H1 (cell line): ENCODE results near the gene TMEM203. TPM values are rescaled to one million over a fixed set of nuclear protein-coding genes. Genes with fewer than 3 reads are reported as not detected.

ENCODE experiments used
- CTCF ChIA-PET: fragments of 300-600 bp; sonication (Branson Sonifier 250); formaldehyde crosslinking; loops from one replicate; lab custom pipeline; 2021; ENCODE audit not compliant: partially characterized antibody; lab: Charles Lee
- POLR2A ChIA-PET: fragments of 300-600 bp; sonication (Branson Sonifier 250); formaldehyde crosslinking; loops from one replicate; lab custom pipeline; 2021; ENCODE audit warnings: inconsistent platforms; ENCODE audit not compliant: partially characterized antibody; lab: Charles Lee
- DNase-seq, 2 experiments: peaks; one replicate each; pipeline versions ENCODE4 v3.0.0 to v3.0.0-alpha.2; 2010 to 2022; ENCODE audit warnings: low spot score in 2 of 2, low read depth in 1 of 2, mixed read lengths in 1 of 2
- FAIRE-seq: peaks from 2 replicates; lab custom pipeline; 2011; peaks lifted over from hg19 to GRCh38; lab: Jason Lieb, UNC
- H2AFZ ChIP-seq: 2 replicates; pipeline ENCODE4 v1.8.1; 2012; ENCODE audit warnings: low read length, inconsistent platforms
- H2AK5ac ChIP-seq: 2 replicates; pipeline ENCODE4 v1.6.1; 2013; ENCODE audit warnings: low read depth, low read length
- H2BK120ac ChIP-seq: replicated peaks from 2 replicates; pipeline ENCODE3; 2013; ENCODE audit warnings: low read depth, low read length, inconsistent platforms
- H2BK12ac ChIP-seq: 2 replicates; pipeline ENCODE4 v1.6.1; 2013; ENCODE audit warnings: low read depth, low read length
- H2BK15ac ChIP-seq: 2 replicates; pipeline ENCODE4 v1.6.1; 2013; ENCODE audit warnings: low read length
- H2BK20ac ChIP-seq: 2 replicates; pipeline ENCODE4 v1.6.1; 2013; ENCODE audit warnings: low read length
- H2BK5ac ChIP-seq: 2 replicates; pipeline ENCODE4 v1.6.1; 2013; ENCODE audit warnings: low read depth, low read length
- H3K14ac ChIP-seq: 2 replicates; pipeline ENCODE4 v1.6.1; 2013; ENCODE audit warnings: inconsistent platforms; ENCODE audit not compliant: insufficient read length
- H3K18ac ChIP-seq: 2 replicates; pipeline ENCODE4 v1.6.1; 2013; ENCODE audit warnings: low read length; ENCODE audit errors: extremely low read depth
- H3K23ac ChIP-seq: 2 replicates; pipeline ENCODE4 v1.6.1; 2013; ENCODE audit warnings: inconsistent platforms; ENCODE audit not compliant: insufficient read length
- H3K23me2 ChIP-seq: 2 replicates; pipeline ENCODE4 v1.6.1; 2013; ENCODE audit warnings: low read depth, low read length
- H3K27ac ChIP-seq: 2 replicates; pipeline ENCODE4 v1.6.1; 2011; ENCODE audit warnings: low read depth, low read length, inconsistent platforms
- H3K27me3 ChIP-seq, 4 experiments: replicated peaks in 1 of 4; 1 replicate in 1 of 4; 2 replicates in 3 of 4; pipeline versions ENCODE4 v1.6.1 to v1.8.1; 2011 to 2013; ENCODE audit warnings: low read length in 3 of 4, mild to moderate bottlenecking in 3 of 4, inconsistent platforms in 2 of 4, mixed read lengths in 2 of 4, moderate library complexity in 1 of 4; ENCODE audit not compliant: control insufficient read depth in 3 of 4, insufficient read depth in 3 of 4; ENCODE audit errors: extremely low read depth in 1 of 4
- H3K36me3 ChIP-seq, 4 experiments: 2 replicates each; pipeline versions ENCODE4 v1.6.1 to v1.8.1; 2011 to 2013; ENCODE audit warnings: mild to moderate bottlenecking in 4 of 4, low read length in 3 of 4, moderate library complexity in 2 of 4, control low read depth in 1 of 4, inconsistent platforms in 1 of 4; ENCODE audit not compliant: insufficient read depth in 4 of 4, control insufficient read depth in 2 of 4
- H3K4ac ChIP-seq: replicated peaks from 2 replicates; pipeline ENCODE3; 2013; ENCODE audit warnings: low read length, low read depth, mixed read lengths, inconsistent platforms; ENCODE audit not compliant: insufficient read length
- H3K4me1 ChIP-seq, 4 experiments: replicated peaks in 1 of 4; 1 replicate in 1 of 4; 2 replicates in 3 of 4; pipeline versions ENCODE4 v1.6.1 to v1.8.1; 2011 to 2013; ENCODE audit warnings: low read length in 3 of 4, inconsistent platforms in 2 of 4, mixed read lengths in 1 of 4; ENCODE audit not compliant: insufficient read depth in 4 of 4, control insufficient read depth in 3 of 4
- H3K4me2 ChIP-seq, 2 experiments: 2 replicates each; pipeline versions ENCODE4 v1.6.1 to v1.8.1; 2011 to 2013; ENCODE audit warnings: low read depth in 2 of 2, low read length in 2 of 2, control low read depth in 1 of 2, inconsistent platforms in 1 of 2, mild to moderate bottlenecking in 1 of 2; ENCODE audit not compliant: insufficient read depth in 1 of 2
- H3K4me3 ChIP-seq, 4 experiments: fragments of 200-600, 300-600 bp in 1 of 4; sonication (generic), shearing (Covaris generic), sonication (Bioruptor Twin) in 1 of 4; 2 replicates each; pipeline versions ENCODE4 v1.5.1 to v1.8.1; 2011 to 2016; ENCODE audit warnings: low read length in 4 of 4, low read depth in 3 of 4, control low read depth in 2 of 4, inconsistent platforms in 2 of 4, mild to moderate bottlenecking in 2 of 4, mixed read lengths in 1 of 4, moderate library complexity in 1 of 4; ENCODE audit not compliant: insufficient read depth in 2 of 4; ENCODE audit errors: extremely low read depth in 1 of 4
- H3K56ac ChIP-seq: replicated peaks from 2 replicates; pipeline ENCODE3; 2013; ENCODE audit warnings: low read depth, mild to moderate bottlenecking, mixed read lengths, low read length, inconsistent platforms; ENCODE audit not compliant: insufficient read length
- H3K79me1 ChIP-seq: 2 replicates; pipeline ENCODE4 v1.6.1; 2013; ENCODE audit warnings: low read depth, low read length, control low read depth
- H3K79me2 ChIP-seq, 2 experiments: 2 replicates each; pipeline versions ENCODE4 v1.6.1 to v1.8.1; 2012 to 2013; ENCODE audit warnings: low read length in 2 of 2, mild to moderate bottlenecking in 2 of 2, inconsistent platforms in 1 of 2; ENCODE audit not compliant: insufficient read depth in 2 of 2, control insufficient read depth in 1 of 2
- H3K9ac ChIP-seq, 4 experiments: replicated peaks in 1 of 4; 1 replicate in 1 of 4; 2 replicates in 3 of 4; pipeline versions ENCODE4 v1.6.1 to v1.8.1; 2011 to 2013; ENCODE audit warnings: low read depth in 3 of 4, low read length in 3 of 4, control low read depth in 2 of 4, mild to moderate bottlenecking in 2 of 4, moderate library complexity in 2 of 4, inconsistent platforms in 1 of 4; ENCODE audit errors: extremely low read depth in 1 of 4
- H3K9me3 ChIP-seq, 2 experiments: 2 replicates each; pipeline versions ENCODE4 v1.6.1 to v1.8.1; 2012 to 2013; ENCODE audit warnings: mild to moderate bottlenecking in 2 of 2, moderate library complexity in 2 of 2, control low read depth in 1 of 2, inconsistent platforms in 1 of 2, low read depth in 1 of 2, low read length in 1 of 2, mixed read lengths in 1 of 2; ENCODE audit not compliant: insufficient read depth in 2 of 2
- H4K20me1 ChIP-seq, 2 experiments: replicated peaks in 1 of 2; 2 replicates each; pipeline versions ENCODE3 to v1.8.1; 2011 to 2013; ENCODE audit warnings: inconsistent platforms in 2 of 2, low read length in 2 of 2, mild to moderate bottlenecking in 1 of 2; ENCODE audit not compliant: insufficient read depth in 2 of 2, control insufficient read depth in 1 of 2
- H4K5ac ChIP-seq: 2 replicates; pipeline ENCODE4 v1.6.1; 2013; ENCODE audit warnings: low read length, low read depth, mixed read lengths, inconsistent platforms; ENCODE audit not compliant: insufficient read length
- H4K8ac ChIP-seq: 2 replicates; pipeline ENCODE4 v1.8.0; 2013; ENCODE audit warnings: mild to moderate bottlenecking, moderate library complexity, low read length, inconsistent platforms; ENCODE audit not compliant: insufficient read depth; ENCODE audit errors: extremely low read depth
- H4K91ac ChIP-seq: replicated peaks from 2 replicates; pipeline ENCODE3; 2013; ENCODE audit warnings: low read length, mixed read lengths, inconsistent platforms; ENCODE audit not compliant: insufficient read length
- CHD2 ChIP-seq: IDR thresholded peaks from 2 replicates; pipeline ENCODE4 v1.6.1; 2012; ENCODE audit warnings: low read length, improper control_type of control experiment
- EZH2 ChIP-seq: fragments of 200-600 bp; sonication (generic); IDR thresholded peaks from 2 replicates; pipeline ENCODE4 v1.7.1; 2012; ENCODE audit warnings: low read depth, mild to moderate bottlenecking, moderate library complexity, low read length, inconsistent platforms; ENCODE audit not compliant: severe bottlenecking
- FOSL1 ChIP-seq: IDR thresholded peaks from 2 replicates; pipeline ENCODE4 v1.6.1; 2011; ENCODE audit warnings: mild to moderate bottlenecking, low read depth, low read length, moderate library complexity; ENCODE audit not compliant: insufficient read depth
- KDM5A ChIP-seq: fragments of 200-600 bp; IDR thresholded peaks from 2 replicates; pipeline ENCODE4 v1.7.1; 2012; ENCODE audit warnings: mild to moderate bottlenecking, low read length, inconsistent platforms, mixed read lengths
- POLR2A ChIP-seq, 2 experiments: IDR thresholded peaks; 1 replicate in 1 of 2; 2 replicates in 1 of 2; pipeline ENCODE4 v1.6.1; 2011; ENCODE audit warnings: low read depth in 2 of 2, low read length in 2 of 2, mild to moderate bottlenecking in 2 of 2; ENCODE audit errors: control extremely low read depth in 1 of 2
- SP2 ChIP-seq: IDR thresholded peaks from 2 replicates; pipeline ENCODE4 v1.6.1; 2012; ENCODE audit warnings: mild to moderate bottlenecking, low read length, inconsistent platforms
- WGBS, 2 experiments: shearing (Covaris generic) in 1 of 2; methylation state at CpG; one replicate each; pipeline versions ENCODE4 v1.1.6 to v1.1.7; 2013 to 2015; ENCODE audit warnings: low lambda C conversion rate in 2 of 2, mixed read lengths in 2 of 2, inconsistent platforms in 1 of 2, low coverage in 1 of 2, missing lambda C conversion rate in 1 of 2; ENCODE audit not compliant: insufficient replicate concordance in 2 of 2, insufficient coverage in 1 of 2, insufficient read length in 1 of 2; ENCODE audit errors: extremely low coverage in 1 of 2, missing lambda C conversion rate in 1 of 2; 5-methylcytosine and 5-hydroxymethylcytosine counted together
- polyA plus RNA-seq, 7 experiments: library from polyadenylated mRNA; depleted of rRNA in 3 of 7; stranded (reverse) in 5 of 7; unstranded in 2 of 7; fragments of >200 nt in 5 of 7; fragments of 200-250 nt in 2 of 7; gene quantifications; 1 replicate in 5 of 7; 2 replicates in 1 of 7; 4 replicates in 1 of 7; pipeline versions ENCODE4 v1.2.1 to v1.2.3, GENCODE V29; 2011 to 2013; ENCODE audit warnings: missing spikeins in 2 of 7, mixed read lengths in 2 of 7
- total RNA-seq: library from RNA; stranded (reverse); fragmentation: NEBNext Ultra II Directional; extraction: Animal tissue kit (Norgen Biotek cat#: 25700); gene quantifications from 2 replicates; pipeline ENCODE4 v1.2.1, GENCODE V29; 2021

TMEM203 gene
- total and polyA plus RNA-seq, 2 of the 8 experiments (the other 6 are each of a cell fraction or from before 2014, with no cell fraction given): 44.1 to 57.1 TPM

- H4K20me1 ChIP-seq: peaks cover 2 to 26% of the 10 kb centered on the region in 2 experiments
- H2AK5ac ChIP-seq: no peak overlapping the region
- no peaks in the 10 kb centered on the region; the same call in 1 of the 2 replicates for H3K79me1 ChIP-seq
- no peak overlapping the region for H3K14ac ChIP-seq
- no peak overlapping the region for H3K4me2 ChIP-seq
- no peak overlapping the region for H2BK5ac ChIP-seq
- H2BK12ac ChIP-seq: no peak overlapping the region
- H2BK15ac ChIP-seq: no peak overlapping the region
- H3K79me2 ChIP-seq: no peaks in the 10 kb centered on the region
- no peak overlapping the region for H4K91ac ChIP-seq
- no peak overlapping the region for H2AFZ ChIP-seq
- H2BK120ac ChIP-seq: no peak overlapping the region
- ChIA-PET POLR2A (interaction anchor here (0.6 to 3.7 kb wide), 4 partner anchors 10 to 24 kb away, joined by 3 to 15 read pairs (median 4); partner anchors contain the start of genes ANAPC2, SSNA1 and TPRN), CTCF (interaction anchor here (0.9 to 3.0 kb wide), 6 partner anchors 15 to 110 kb away, joined by 3 to 21 read pairs (median 4); no protein-coding TSS in a partner anchor)
- no peak for DNase-seq
- H4K5ac ChIP-seq: no peak overlapping the region
- no peak overlapping the region for H2BK20ac ChIP-seq
- no peak for FAIRE-seq
- WGBS, 2 experiments: 89% methylated on average over 21 of the region's 23 CpGs; no CpG with 5 or more reads in 1 of the 2 experiments
- H3K9ac ChIP-seq: no peak overlapping the region
- no peak overlapping the region for H3K18ac ChIP-seq
- TF ChIP-seq EZH2 (no peak), KDM5A (no peak), SP2 (no peak), POLR2A (IDR thresholded peaks at IDR 0.05; ENCODE audit: control extremely low read depth in 1 of 2, low read depth in 2 of 2, low read length in 2 of 2) (no peak), CHD2 (no peak), FOSL1 (no peak)
- H3K23ac ChIP-seq: no peak overlapping the region
- H3K4me3 ChIP-seq: no peak overlapping the region
- H3K23me2 ChIP-seq: no peaks in the 10 kb centered on the region
- no peaks in the 10 kb centered on the region; a peak in 3 of 7 replicates for H3K27me3 ChIP-seq
- no peak overlapping the region for H4K8ac ChIP-seq
- no peaks in the 10 kb centered on the region for H3K9me3 ChIP-seq
- no peak overlapping the region for H3K27ac ChIP-seq
- H3K4me1 ChIP-seq: peaks cover 0 to 8% (median 3%) of the 10 kb centered on the region in 4 experiments; a peak in 5 of 7 replicates
- H3K4ac ChIP-seq: no peak overlapping the region
- H3K36me3 ChIP-seq: peaks cover 0 to 30% (median 6%) of the 10 kb centered on the region in 4 experiments; a peak in 6 of 8 replicates
- no peak overlapping the region for H3K56ac ChIP-seq
Measured at GRCh38 chr9:137178201-137178938, 27.1 kb downstream of the TMEM203 start.
